Common myeloid progenitor, CD34-positive (primary cell): ENCODE measurements around the gene SLC9B2.
"Not testable (repeated sequence)": the region's sequence is repeated elsewhere in the genome, so short reads cannot be mapped to it uniquely, and the experiment has no call there.

Experiments
- CTCF ChIA-PET: fragments of 350-600 bp; sonication (Branson Sonifier 250); formaldehyde crosslinking; loops from one replicate; lab custom pipeline; 2021; ENCODE audit warnings: antibody characterized with exemption; lab: Charles Lee
- POLR2A ChIA-PET: fragments of 350-600 bp; sonication (Branson Sonifier 250); formaldehyde crosslinking; loops from one replicate; lab custom pipeline; 2021; ENCODE audit warnings: antibody characterized with exemption; lab: Charles Lee
- DNase-seq, 3 donors: peaks; one replicate each; pipeline versions ENCODE4 v3.0.0 to v3.0.0-alpha.2; 2013
- H3K27ac ChIP-seq, 2 experiments: 1 replicate in 1 of 2; 2 replicates in 1 of 2; pipeline ENCODE4 v1.7.0; 2013; ENCODE audit warnings: inconsistent platforms in 2 of 2, low read length in 2 of 2, mild to moderate bottlenecking in 2 of 2, low read depth in 1 of 2, moderate library complexity in 1 of 2; ENCODE audit not compliant: severe bottlenecking in 2 of 2, insufficient read depth in 1 of 2, poor library complexity in 1 of 2
- H3K27me3 ChIP-seq, 5 experiments: replicated peaks in 2 of 5; 1 replicate in 3 of 5; 2 replicates in 2 of 5; pipeline versions ENCODE4 v1.6.1 to v1.7.0; 2013; ENCODE audit warnings: low read length in 4 of 5, mild to moderate bottlenecking in 2 of 5, moderate library complexity in 2 of 5, inconsistent platforms in 1 of 5; ENCODE audit not compliant: insufficient read depth in 5 of 5, control insufficient read depth in 4 of 5
- H3K36me3 ChIP-seq, 4 experiments: 1 replicate in 2 of 4; 2 replicates in 2 of 4; pipeline versions ENCODE4 v1.6.1 to v1.7.0; 2013; ENCODE audit warnings: low read length in 3 of 4, control low read depth in 1 of 4, mild to moderate bottlenecking in 1 of 4; ENCODE audit not compliant: control insufficient read depth in 4 of 4, insufficient read depth in 4 of 4
- H3K4me1 ChIP-seq, 4 experiments: 1 replicate in 3 of 4; 2 replicates in 1 of 4; pipeline versions ENCODE4 v1.6.1 to v1.7.1; 2013; ENCODE audit warnings: low read length in 3 of 4, mild to moderate bottlenecking in 3 of 4, control low read depth in 1 of 4, inconsistent platforms in 1 of 4, moderate library complexity in 1 of 4; ENCODE audit not compliant: control insufficient read depth in 4 of 4, insufficient read depth in 4 of 4; ENCODE audit errors: control extremely low read depth in 1 of 4
- H3K4me3 ChIP-seq, 7 experiments: 1 replicate in 4 of 7; 2 replicates in 3 of 7; pipeline versions ENCODE4 v1.5.1 to v1.7.0; 2013; ENCODE audit warnings: mild to moderate bottlenecking in 7 of 7, low read length in 6 of 7, moderate library complexity in 6 of 7, inconsistent platforms in 2 of 7, low read depth in 2 of 7, control low read depth in 1 of 7; ENCODE audit not compliant: insufficient read depth in 4 of 7, control insufficient read depth in 1 of 7; ENCODE audit errors: extremely low read depth in 1 of 7
- H3K9me3 ChIP-seq, 5 experiments: 1 replicate in 4 of 5; 2 replicates in 1 of 5; pipeline versions ENCODE4 v1.6.1 to v1.7.1; 2013; ENCODE audit warnings: low read length in 4 of 5, mild to moderate bottlenecking in 2 of 5, inconsistent platforms in 1 of 5, low read depth in 1 of 5, moderate library complexity in 1 of 5; ENCODE audit not compliant: control insufficient read depth in 4 of 5, insufficient read depth in 2 of 5; ENCODE audit errors: control extremely low read depth in 1 of 5
- WGBS: methylation state at CpG from one replicate; pipeline ENCODE4 v1.1.5; 2013; ENCODE audit not compliant: insufficient coverage; 5-methylcytosine and 5-hydroxymethylcytosine counted together

The SLC9B2 gene

DNA sequence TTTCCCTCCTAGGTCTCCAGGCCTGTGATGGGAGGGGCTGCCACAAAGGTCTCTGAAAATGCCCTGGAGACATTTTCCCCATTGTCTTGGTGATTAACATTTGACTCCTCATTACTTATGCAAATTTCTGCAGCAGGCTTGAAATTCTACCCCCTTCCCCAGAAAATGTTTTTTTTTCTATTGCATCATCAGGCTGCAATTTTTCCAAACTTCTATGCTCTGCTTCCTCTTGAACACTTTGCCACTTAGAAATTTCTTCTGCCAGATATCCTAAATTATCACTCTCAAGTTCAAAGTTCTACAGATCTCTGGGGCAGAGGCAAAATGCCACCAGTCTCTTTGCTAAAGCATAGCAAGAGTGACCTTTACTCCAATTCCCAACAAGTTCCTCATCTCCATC lies 82.6 kb downstream of the SLC9B2 start:
- DNase-seq, H3K36me3 ChIP-seq, POLR2A ChIA-PET, H3K4me1 ChIP-seq, H3K27me3 ChIP-seq, H3K27ac ChIP-seq, H3K4me3 ChIP-seq: not testable (repeated sequence)
- peaks cover 0 to 10% (median 3%) of the 10 kb centered on the region in 5 experiments for H3K9me3 ChIP-seq
- CTCF ChIA-PET: interaction anchor here (1.0 kb wide), 1 partner anchor 14 kb away, joined by 3 read pairs; no protein-coding TSS in a partner anchor

GRCh38 chr4:102988429-102989020 lies 88.0 kb downstream of the SLC9B2 start:
- Histone ChIP-seq H3K36me3 (no peaks in the 10 kb centered on the region), H3K4me1 (no peaks in the 10 kb centered on the region), H3K4me3 (no peak overlapping the region), H3K27me3 (no peaks in the 10 kb centered on the region), H3K27ac (no peak overlapping the region), H3K9me3 (peaks cover 0 to 5% (median under 1%) of the 10 kb centered on the region in 5 experiments)
- CTCF ChIA-PET: interaction anchor here (1.4 kb wide), 1 partner anchor 11 kb away, joined by 3 read pairs; no protein-coding TSS in a partner anchor
- POLR2A ChIA-PET: no interaction called here
- no peak for DNase-seq
- no CpG with 5 or more reads among the region's 1 CpG for WGBS

GRCh38 chr4:102981005-102981404 lies 95.6 kb downstream of the SLC9B2 start:
- ChIA-PET CTCF (interaction anchor here (0.6 kb wide), 1 partner anchor 162 kb away, joined by 3 read pairs; no protein-coding TSS in a partner anchor), POLR2A (no interaction called here)
- H3K27ac ChIP-seq: no peak overlapping the region
- no peak overlapping the region for H3K4me3 ChIP-seq
- no peaks in the 10 kb centered on the region for H3K4me1 ChIP-seq
- DNase-seq: no peak
- no peaks in the 10 kb centered on the region for H3K9me3 ChIP-seq
- WGBS: no CpG with 5 or more reads among the region's 2 CpGs
- H3K27me3 ChIP-seq: no peaks in the 10 kb centered on the region
- no peaks in the 10 kb centered on the region for H3K36me3 ChIP-seq
